KMS-11 (cell line): Measurements from ENCODE around the gene DLGAP5.

ENCODE experiments used
- H2AFZ ChIP-seq: fragments of 200-600 bp; sonication (generic); 2 replicates; pipeline ENCODE4 v1.6.1; 2016; ENCODE audit warnings: antibody characterized with exemption, mixed run types, low read depth
- H3K27ac ChIP-seq: fragments of 200-600 bp; sonication (generic); 2 replicates; pipeline ENCODE4 v1.6.1; 2016; ENCODE audit warnings: mild to moderate bottlenecking, mixed run types
- H3K27me3 ChIP-seq: fragments of 200-600 bp; sonication (generic); 2 replicates; pipeline ENCODE4 v1.6.1; 2017; ENCODE audit warnings: mild to moderate bottlenecking, low read depth, mixed run types, moderate library complexity; ENCODE audit not compliant: insufficient read depth
- H3K36me3 ChIP-seq: fragments of 200-600 bp; sonication (generic); 2 replicates; pipeline ENCODE4 v1.6.1; 2017; ENCODE audit warnings: mild to moderate bottlenecking, mixed run types; ENCODE audit not compliant: insufficient read depth
- H3K4me1 ChIP-seq: fragments of 200-600 bp; sonication (generic); 2 replicates; pipeline ENCODE4 v1.6.1; 2016; ENCODE audit warnings: mild to moderate bottlenecking, low read depth, mixed run types; ENCODE audit not compliant: poor library complexity, severe bottlenecking
- H3K4me2 ChIP-seq: fragments of 200-600 bp; sonication (generic); 2 replicates; pipeline ENCODE4 v1.7.0; 2016; ENCODE audit warnings: mild to moderate bottlenecking, mixed run types
- H3K4me3 ChIP-seq: fragments of 200-600 bp; sonication (generic); IDR thresholded peaks from 2 replicates; pipeline ENCODE4 v1.6.1; 2017; ENCODE audit warnings: low read depth, low read length, mixed read lengths; ENCODE audit not compliant: insufficient read depth
- H3K79me2 ChIP-seq: fragments of 200-600 bp; sonication (generic); 2 replicates; pipeline ENCODE4 v1.6.1; 2016; ENCODE audit warnings: low read depth, mixed run types; ENCODE audit not compliant: insufficient read depth
- H3K9ac ChIP-seq: fragments of 200-600 bp; sonication (generic); 2 replicates; pipeline ENCODE4 v1.6.1; 2016; ENCODE audit warnings: mild to moderate bottlenecking, mixed run types
- H4K20me1 ChIP-seq: fragments of 200-600 bp; sonication (generic); 2 replicates; pipeline ENCODE4 v1.6.1; 2016; ENCODE audit warnings: mild to moderate bottlenecking, mixed run types; ENCODE audit not compliant: insufficient read depth
- CTCF ChIP-seq: fragments of 200-600 bp; sonication (generic); conservative IDR thresholded peaks from 2 replicates; pipeline ENCODE4 v1.6.1; 2017; ENCODE audit warnings: low read depth, mild to moderate bottlenecking, antibody characterized with exemption, low read length, moderate library complexity, mixed read lengths

DLGAP5 gene

GRCh38 chr14:55125403-55125802, 66.0 kb downstream of the DLGAP5 start:
- Histone ChIP-seq H2AFZ (no peak overlapping the region), H3K36me3 (no peaks in the 10 kb centered on the region), H3K79me2 (no peaks in the 10 kb centered on the region), H3K4me3 (no peak overlapping the region), H3K27ac (no peak overlapping the region), H3K27me3 (no peaks in the 10 kb centered on the region), H4K20me1 (no peaks in the 10 kb centered on the region), H3K4me2 (no peak overlapping the region), H3K4me1 (no peaks in the 10 kb centered on the region), H3K9ac (no peak overlapping the region)
- no peak for TF ChIP-seq CTCF

DNA sequence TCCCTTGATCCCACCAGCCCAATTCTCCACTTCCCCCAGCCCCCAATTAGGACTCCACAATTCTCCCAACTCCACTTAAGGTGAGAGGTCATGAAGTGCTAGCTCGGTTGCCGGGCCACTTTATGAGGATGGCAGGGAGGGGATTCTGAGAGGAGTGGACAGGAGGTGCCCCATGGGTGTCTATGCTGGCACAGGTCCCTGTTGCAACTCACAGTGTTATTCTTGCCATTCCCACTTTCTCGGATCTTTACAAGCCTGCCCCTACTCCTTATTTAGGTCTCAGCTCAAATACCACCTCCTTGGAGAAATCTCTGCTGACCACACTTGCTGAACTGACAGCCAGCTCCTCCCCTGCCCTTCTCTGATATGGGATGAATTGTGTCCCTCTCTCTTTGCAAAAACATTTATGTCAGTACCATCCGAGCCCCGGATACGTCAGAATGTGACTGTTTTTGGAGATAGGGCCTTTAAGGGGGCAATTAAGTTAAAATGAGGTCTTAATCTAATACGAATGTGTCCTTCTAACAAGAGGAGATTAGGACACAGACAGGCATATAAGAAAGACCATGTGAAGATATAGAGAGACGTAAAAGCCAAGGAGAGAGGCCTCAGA, 66.5 kb downstream of the DLGAP5 start:
- no peak overlapping the region for H3K9ac ChIP-seq
- H3K27ac ChIP-seq = no peak overlapping the region
- no peaks in the 10 kb centered on the region for H3K27me3 ChIP-seq
- no peaks in the 10 kb centered on the region for H3K79me2 ChIP-seq
- H3K4me3 ChIP-seq = no peak overlapping the region
- H4K20me1 ChIP-seq = no peaks in the 10 kb centered on the region
- no peak overlapping the region for H2AFZ ChIP-seq
- no peak overlapping the region for H3K4me2 ChIP-seq
- TF ChIP-seq CTCF = no peak
- no peaks in the 10 kb centered on the region for H3K4me1 ChIP-seq
- H3K36me3 ChIP-seq = no peaks in the 10 kb centered on the region

DNA sequence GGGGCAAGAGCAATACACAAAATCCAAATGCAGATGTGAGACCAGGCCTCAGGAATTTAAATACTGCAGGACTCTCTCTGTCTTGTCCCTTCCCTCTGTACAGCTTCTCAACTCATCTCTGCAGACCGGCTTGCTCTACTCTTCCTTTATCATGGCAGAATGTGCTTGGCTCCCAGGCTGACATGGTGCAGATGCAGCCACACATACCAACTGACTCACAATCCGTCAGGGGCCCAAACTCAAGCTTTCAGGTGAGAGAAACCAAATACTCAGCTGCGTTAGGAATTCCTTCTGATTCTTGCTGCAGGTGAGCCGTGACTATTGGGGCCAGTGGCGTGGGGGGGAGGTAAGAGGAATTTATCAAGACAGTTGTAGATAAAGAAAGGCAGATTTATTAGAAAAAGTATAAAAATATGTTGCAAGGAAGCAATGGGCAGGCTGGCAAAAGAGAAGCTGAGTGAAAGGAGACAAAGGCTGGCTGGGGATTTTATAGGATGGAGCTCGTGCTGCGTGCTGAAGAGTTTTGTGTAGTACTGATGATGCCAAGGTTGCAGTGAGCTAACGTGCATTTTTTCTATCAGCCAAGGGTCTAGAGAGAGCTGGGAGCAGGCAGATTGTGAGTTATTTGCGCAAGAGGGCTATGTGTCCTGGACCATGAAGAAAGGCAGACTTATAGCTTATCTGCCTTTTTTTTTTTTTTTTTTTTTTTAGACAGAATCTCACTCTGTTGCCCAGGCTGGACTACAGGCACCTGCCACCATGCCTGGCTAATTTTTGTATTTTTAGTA, 67.3 kb downstream of the DLGAP5 start:
- no peaks in the 10 kb centered on the region for H4K20me1 ChIP-seq
- H3K36me3 ChIP-seq = no peaks in the 10 kb centered on the region
- no peak for TF ChIP-seq CTCF
- H3K4me2 ChIP-seq = no peak overlapping the region
- no peaks in the 10 kb centered on the region for H3K27me3 ChIP-seq
- H3K79me2 ChIP-seq = no peaks in the 10 kb centered on the region
- H2AFZ ChIP-seq = no peak overlapping the region
- H3K4me1 ChIP-seq = no peaks in the 10 kb centered on the region
- H3K9ac ChIP-seq = no peak overlapping the region
- H3K27ac ChIP-seq = no peak overlapping the region
- no peak overlapping the region for H3K4me3 ChIP-seq

DNA sequence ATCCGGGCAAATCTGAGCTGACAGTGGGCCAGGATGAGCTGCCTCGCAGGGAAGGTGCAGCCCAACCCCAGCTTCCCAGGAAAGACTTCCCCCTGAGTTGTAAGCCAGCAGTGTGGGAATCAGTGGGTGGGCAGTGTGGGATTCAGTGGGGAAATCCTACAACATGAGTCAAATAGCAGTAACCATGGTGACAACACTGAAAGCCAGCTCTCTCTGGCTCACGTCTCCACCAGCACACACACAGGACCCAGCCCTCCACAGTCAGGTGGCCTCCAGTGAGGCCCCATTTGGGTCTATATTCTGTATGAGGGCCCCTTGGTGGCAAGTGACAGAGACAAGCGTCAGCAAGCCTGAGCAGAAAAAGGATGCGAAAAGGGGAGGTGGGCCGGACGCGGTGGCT, 68.3 kb downstream of the DLGAP5 start:
- H3K4me3 ChIP-seq = no peak overlapping the region
- no peaks in the 10 kb centered on the region for H3K79me2 ChIP-seq
- no peak for TF ChIP-seq CTCF
- H3K4me2 ChIP-seq = no peak overlapping the region
- no peaks in the 10 kb centered on the region for H3K4me1 ChIP-seq
- H3K27me3 ChIP-seq = no peaks in the 10 kb centered on the region
- no peaks in the 10 kb centered on the region for H3K36me3 ChIP-seq
- H3K9ac ChIP-seq = no peak overlapping the region
- no peaks in the 10 kb centered on the region for H4K20me1 ChIP-seq
- H2AFZ ChIP-seq = no peak overlapping the region
- no peak overlapping the region for H3K27ac ChIP-seq
